GM23338 (cell line): ENCODE data around the gene NECTIN1.

ENCODE experiments used
- CREB1 ChIP-seq: fragments of 250-450 bp; sonication (Bioruptor Pico); IDR thresholded peaks from 2 replicates; pipeline ENCODE4 v1.5.0; 2020; ENCODE audit warnings: low read depth, mild to moderate bottlenecking, moderate library complexity
- CTCF ChIP-seq, 2 experiments: fragments of 200-600 bp in 1 of 2; sonication (generic) in 1 of 2; conservative IDR thresholded peaks; 2 replicates each; pipeline versions ENCODE4 v1.5.1 to v1.6.1; 2016 to 2017; ENCODE audit warnings: antibody characterized with exemption in 2 of 2, low read depth in 2 of 2, mild to moderate bottlenecking in 2 of 2, moderate library complexity in 1 of 2
- EZH2 ChIP-seq: fragments of 200-600 bp; sonication (generic); IDR thresholded peaks from one replicate; pipeline ENCODE4 v1.8.0; 2017; ENCODE audit warnings: antibody characterized with exemption, mild to moderate bottlenecking, low read depth; ENCODE audit not compliant: unreplicated experiment
- EZH2phosphoT487 ChIP-seq: fragments of 200-600 bp; sonication (generic); IDR thresholded peaks from one replicate; pipeline ENCODE4 v1.8.1; 2018; ENCODE audit warnings: antibody characterized with exemption; ENCODE audit not compliant: unreplicated experiment
- JUNB ChIP-seq: IDR thresholded peaks from one replicate; pipeline ENCODE4 v1.6.1; 2016; ENCODE audit warnings: antibody characterized with exemption; ENCODE audit not compliant: unreplicated experiment
- NANOG ChIP-seq: IDR thresholded peaks from 2 replicates; pipeline ENCODE4 v1.6.1; 2016; ENCODE audit warnings: antibody characterized with exemption, borderline replicate concordance
- POLR2AphosphoS5 ChIP-seq: IDR thresholded peaks from 2 replicates; pipeline ENCODE4 v1.6.1; 2016; ENCODE audit warnings: antibody characterized with exemption, low read depth
- ZNF331 ChIP-seq: fragments of 250-450 bp; sonication (Bioruptor Pico); IDR thresholded peaks from 2 replicates; pipeline ENCODE4 v1.5.0; 2020; ENCODE audit warnings: low read depth, mild to moderate bottlenecking, moderate library complexity
- ZNF462 ChIP-seq: fragments of 250-450 bp; sonication (Bioruptor Pico); IDR thresholded peaks from 2 replicates; pipeline ENCODE4 v1.5.0; 2020; ENCODE audit warnings: mild to moderate bottlenecking, moderate library complexity
- TF ChIP-seq, protein P1 (sequence below): IDR thresholded peaks from one replicate; pipeline ENCODE4 v1.6.1; 2018; ENCODE audit warnings: antibody characterized with exemption; ENCODE audit not compliant: unreplicated experiment
- TF ChIP-seq, protein P2 (sequence below): IDR thresholded peaks from 2 replicates; pipeline ENCODE4 v1.6.1; 2016; ENCODE audit warnings: antibody characterized with exemption

DNA sequence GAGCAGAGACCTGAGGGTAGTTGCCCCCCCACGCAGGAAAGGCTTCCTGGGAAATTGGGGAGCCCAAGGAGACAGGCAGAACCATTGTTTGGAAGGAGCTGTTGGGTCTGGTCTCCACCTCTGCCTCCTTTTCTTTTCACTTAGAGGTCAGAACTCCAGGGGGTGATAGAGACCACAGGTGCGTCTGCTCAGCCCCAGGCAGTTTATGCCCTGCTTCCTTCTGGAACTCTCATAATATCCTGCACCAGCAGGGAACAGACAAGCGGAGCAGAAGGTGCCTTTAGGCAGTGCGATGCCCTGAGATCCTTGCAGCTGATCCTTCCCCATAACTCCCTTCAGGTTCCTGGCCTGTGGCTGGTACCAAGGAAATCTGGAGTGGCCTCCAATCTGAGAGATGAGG lies 120.2 kb downstream of the NECTIN1 start:
- TF ChIP-seq EZH2phosphoT487 (no peak), CTCF (conservative IDR thresholded peaks at IDR 0.05; ENCODE audit: low read depth in 2 of 2) (peak in 1 of 2 experiments; percentile 45; a peak in 3 of 4 replicates), EZH2 (no peak), JUNB (no peak), CREB1 (CRISPR knock-in tag) (no peak), POLR2AphosphoS5 (no peak), NANOG (no peak), ZNF331 (CRISPR knock-in tag) (no peak), ZNF462 (CRISPR knock-in tag) (no peak)
- TF ChIP-seq, protein P1, sequence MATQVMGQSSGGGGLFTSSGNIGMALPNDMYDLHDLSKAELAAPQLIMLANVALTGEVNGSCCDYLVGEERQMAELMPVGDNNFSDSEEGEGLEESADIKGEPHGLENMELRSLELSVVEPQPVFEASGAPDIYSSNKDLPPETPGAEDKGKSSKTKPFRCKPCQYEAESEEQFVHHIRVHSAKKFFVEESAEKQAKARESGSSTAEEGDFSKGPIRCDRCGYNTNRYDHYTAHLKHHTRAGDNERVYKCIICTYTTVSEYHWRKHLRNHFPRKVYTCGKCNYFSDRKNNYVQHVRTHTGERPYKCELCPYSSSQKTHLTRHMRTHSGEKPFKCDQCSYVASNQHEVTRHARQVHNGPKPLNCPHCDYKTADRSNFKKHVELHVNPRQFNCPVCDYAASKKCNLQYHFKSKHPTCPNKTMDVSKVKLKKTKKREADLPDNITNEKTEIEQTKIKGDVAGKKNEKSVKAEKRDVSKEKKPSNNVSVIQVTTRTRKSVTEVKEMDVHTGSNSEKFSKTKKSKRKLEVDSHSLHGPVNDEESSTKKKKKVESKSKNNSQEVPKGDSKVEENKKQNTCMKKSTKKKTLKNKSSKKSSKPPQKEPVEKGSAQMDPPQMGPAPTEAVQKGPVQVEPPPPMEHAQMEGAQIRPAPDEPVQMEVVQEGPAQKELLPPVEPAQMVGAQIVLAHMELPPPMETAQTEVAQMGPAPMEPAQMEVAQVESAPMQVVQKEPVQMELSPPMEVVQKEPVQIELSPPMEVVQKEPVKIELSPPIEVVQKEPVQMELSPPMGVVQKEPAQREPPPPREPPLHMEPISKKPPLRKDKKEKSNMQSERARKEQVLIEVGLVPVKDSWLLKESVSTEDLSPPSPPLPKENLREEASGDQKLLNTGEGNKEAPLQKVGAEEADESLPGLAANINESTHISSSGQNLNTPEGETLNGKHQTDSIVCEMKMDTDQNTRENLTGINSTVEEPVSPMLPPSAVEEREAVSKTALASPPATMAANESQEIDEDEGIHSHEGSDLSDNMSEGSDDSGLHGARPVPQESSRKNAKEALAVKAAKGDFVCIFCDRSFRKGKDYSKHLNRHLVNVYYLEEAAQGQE: no peak
- TF ChIP-seq, protein P2, sequence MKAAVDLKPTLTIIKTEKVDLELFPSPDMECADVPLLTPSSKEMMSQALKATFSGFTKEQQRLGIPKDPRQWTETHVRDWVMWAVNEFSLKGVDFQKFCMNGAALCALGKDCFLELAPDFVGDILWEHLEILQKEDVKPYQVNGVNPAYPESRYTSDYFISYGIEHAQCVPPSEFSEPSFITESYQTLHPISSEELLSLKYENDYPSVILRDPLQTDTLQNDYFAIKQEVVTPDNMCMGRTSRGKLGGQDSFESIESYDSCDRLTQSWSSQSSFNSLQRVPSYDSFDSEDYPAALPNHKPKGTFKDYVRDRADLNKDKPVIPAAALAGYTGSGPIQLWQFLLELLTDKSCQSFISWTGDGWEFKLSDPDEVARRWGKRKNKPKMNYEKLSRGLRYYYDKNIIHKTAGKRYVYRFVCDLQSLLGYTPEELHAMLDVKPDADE: no peak
